MCF 10A (cell line): ENCODE data around the gene CXCR4. TPM values are rescaled to one million over a fixed set of nuclear protein-coding genes. Genes with fewer than 3 reads are reported as not detected.

Experiments used
- BruUV-seq: library from RNA; stranded (reverse); fragments of 400-500 nt; replicated peaks from 2 replicates; lab custom pipeline; 2021; lab: Mats Ljungman, UMichigan
- CTCF ChIA-PET: fragments of 300-600 bp; sonication (Branson Sonifier 250); formaldehyde crosslinking; extraction: SDS; loops from one replicate; lab custom pipeline; 2021; ENCODE audit warnings: antibody characterized with exemption, inconsistent platforms; lab: Yijun Ruan, JAX
- POLR2A ChIA-PET: fragments of 300-600, 350-650 bp; sonication (Branson Sonifier 250); formaldehyde crosslinking; extraction: SDS; loops from one replicate; lab custom pipeline; 2020; ENCODE audit warnings: antibody characterized with exemption, inconsistent platforms; lab: Yijun Ruan, JAX
- DNase-seq: peaks from one replicate; pipeline ENCODE4 v3.0.0-alpha.2; 2018; ENCODE audit not compliant: unreplicated experiment
- H3K27ac Mint-ChIP-seq: one replicate; pipeline ENCODE4 v1.8.0; 2022; ENCODE audit warnings: mild to moderate bottlenecking, low read depth, mixed read lengths; ENCODE audit not compliant: unreplicated experiment
- H3K27me3 Mint-ChIP-seq: one replicate; pipeline ENCODE4 v1.8.0; 2022; ENCODE audit warnings: mixed read lengths; ENCODE audit not compliant: insufficient read depth, unreplicated experiment
- H3K36me3 Mint-ChIP-seq: one replicate; pipeline ENCODE4 v1.8.0; 2022; ENCODE audit warnings: mild to moderate bottlenecking, moderate library complexity, mixed read lengths; ENCODE audit not compliant: insufficient read depth, unreplicated experiment
- H3K4me1 Mint-ChIP-seq: one replicate; pipeline ENCODE4 v1.8.0; 2022; ENCODE audit warnings: mixed read lengths; ENCODE audit not compliant: insufficient read depth, unreplicated experiment
- H3K4me3 Mint-ChIP-seq: one replicate; pipeline ENCODE4 v1.8.0; 2022; ENCODE audit warnings: mild to moderate bottlenecking, moderate library complexity, mixed read lengths; ENCODE audit not compliant: unreplicated experiment
- H3K9me3 Mint-ChIP-seq: one replicate; pipeline ENCODE4 v1.8.0; 2022; ENCODE audit warnings: mixed read lengths; ENCODE audit not compliant: unreplicated experiment
- CTCF ChIP-seq: fragments of 200-600 bp; IDR thresholded peaks from one replicate; pipeline ENCODE4 v1.8.0; 2022; ENCODE audit warnings: antibody characterized with exemption, mild to moderate bottlenecking; ENCODE audit not compliant: unreplicated experiment
- intact Hi-C: fragments of 100-400 bp; cut with micrococcal nuclease; formaldehyde crosslinking; loops from 2 replicates; pipeline ENCODE4 v1.14.1; 2022
- total RNA-seq: library from RNA; stranded (reverse); gene quantifications from 2 replicates; pipeline ENCODE4 v1.2.3, GENCODE V29; 2022

The CXCR4 gene
- total RNA-seq, 1 experiment from 2014 or later, result 1.1 TPM

- ChIA-PET CTCF (no interaction called here), POLR2A (no interaction called here)
- H3K9me3 Mint-ChIP-seq, result no peaks in the 10 kb centered on the region
- peaks cover 12% of the 10 kb centered on the region for H3K4me1 Mint-ChIP-seq
- intact Hi-C loops, result loop anchor here (2.0 to 5.0 kb wide), 3 partner anchors 131 to 261 kb away; partner anchors contain the start of gene DARS1
- no TSS peak for BruUV-seq
- peak; percentile 43 for DNase-seq
- peak overlapping the region; percentile 87 for H3K4me3 Mint-ChIP-seq
- peaks cover 17% of the 10 kb centered on the region for H3K36me3 Mint-ChIP-seq
- H3K27ac Mint-ChIP-seq, result no peak overlapping the region
- TF ChIP-seq CTCF, result no peak
- H3K27me3 Mint-ChIP-seq, result no peaks in the 10 kb centered on the region
Measured at GRCh38 chr2:136116151-136116812, 1.7 kb downstream of the CXCR4 start.

- Mint-ChIP-seq H3K36me3 (peaks cover 17% of the 10 kb centered on the region), H3K4me1 (peaks cover 18% of the 10 kb centered on the region), H3K27me3 (no peaks in the 10 kb centered on the region), H3K4me3 (no peak overlapping the region), H3K9me3 (no peaks in the 10 kb centered on the region), H3K27ac (no peak overlapping the region)
- BruUV-seq, result no TSS peak
- no peak for TF ChIP-seq CTCF
- no peak for DNase-seq
- ChIA-PET CTCF (no interaction called here), POLR2A (interaction anchor here (0.7 kb wide), 1 partner anchor 236 kb away, joined by 3 read pairs; no protein-coding TSS in a partner anchor)
- intact Hi-C loops, result loop anchor here (5.0 kb wide), 2 partner anchors 203 to 262 kb away; no protein-coding TSS in a partner anchor
Measured at GRCh38 chr2:136115183-136115761, 2.7 kb downstream of the CXCR4 start.

GRCh38 chr2:136114382-136114781, 3.6 kb downstream of the CXCR4 start:
- no peak overlapping the region for H3K27ac Mint-ChIP-seq
- intact Hi-C loops, result no loop called here
- no peak for TF ChIP-seq CTCF
- H3K27me3 Mint-ChIP-seq, result no peaks in the 10 kb centered on the region
- ChIA-PET CTCF (no interaction called here), POLR2A (interaction anchor here (0.7 kb wide), 1 partner anchor 237 kb away, joined by 3 read pairs; no protein-coding TSS in a partner anchor)
- no peaks in the 10 kb centered on the region for H3K9me3 Mint-ChIP-seq
- H3K4me3 Mint-ChIP-seq, result no peak overlapping the region
- peaks cover 17% of the 10 kb centered on the region for H3K36me3 Mint-ChIP-seq
- no TSS peak for BruUV-seq
- no peak for DNase-seq
- H3K4me1 Mint-ChIP-seq, result peaks cover 18% of the 10 kb centered on the region

GRCh38 chr2:136113209-136113971, 4.6 kb downstream of the CXCR4 start:
- TF ChIP-seq CTCF, result no peak
- DNase-seq, result peak; percentile 46
- POLR2A ChIA-PET, result interaction anchor here (0.5 kb wide), 1 partner anchor 52 kb away, joined by 4 read pairs; no protein-coding TSS in a partner anchor
- CTCF ChIA-PET, result interaction anchor here (0.6 kb wide), 2 partner anchors 166 to 1362 kb away, joined by 3 to 4 read pairs; no protein-coding TSS in a partner anchor
- peaks cover 17% of the 10 kb centered on the region for H3K36me3 Mint-ChIP-seq
- intact Hi-C loops, result no loop called here
- BruUV-seq, result no TSS peak
- H3K4me3 Mint-ChIP-seq, result no peak overlapping the region
- no peaks in the 10 kb centered on the region for H3K9me3 Mint-ChIP-seq
- peaks cover 18% of the 10 kb centered on the region for H3K4me1 Mint-ChIP-seq
- H3K27me3 Mint-ChIP-seq, result no peaks in the 10 kb centered on the region
- no peak overlapping the region for H3K27ac Mint-ChIP-seq
